Osteoblast (primary cell): Measurements from ENCODE around the gene PSME2. TPM values are rescaled to one million over a fixed set of nuclear protein-coding genes. Genes with fewer than 3 reads are reported as not detected.

Experiments
- DNase-seq: peaks from one replicate; pipeline ENCODE4 v3.0.0; 2011; ENCODE audit warnings: low spot score, mixed read lengths; ENCODE audit not compliant: insufficient read length; ENCODE audit errors: missing footprints
- H2AFZ ChIP-seq: 2 replicates; pipeline ENCODE4 v1.6.0; 2011; ENCODE audit warnings: mild to moderate bottlenecking, low read length
- H3K27ac ChIP-seq: 2 replicates; pipeline ENCODE4 v1.5.1; 2011; ENCODE audit warnings: mild to moderate bottlenecking, low read depth, low read length, moderate library complexity
- H3K27me3 ChIP-seq: 2 replicates; pipeline ENCODE4 v1.6.0; 2012; ENCODE audit warnings: mild to moderate bottlenecking, control low read depth, inconsistent platforms, low read length, moderate library complexity; ENCODE audit not compliant: insufficient read depth
- H3K36me3 ChIP-seq: 2 replicates; pipeline ENCODE4 v1.5.1; 2011; ENCODE audit warnings: mild to moderate bottlenecking, low read length, control low read depth, moderate library complexity; ENCODE audit not compliant: insufficient read depth
- H3K4me1 ChIP-seq: 2 replicates; pipeline ENCODE4 v1.5.1; 2011; ENCODE audit warnings: mild to moderate bottlenecking, low read length, control low read depth, moderate library complexity; ENCODE audit not compliant: insufficient read depth
- H3K4me2 ChIP-seq: 2 replicates; pipeline ENCODE4 v1.6.0; 2011; ENCODE audit warnings: mild to moderate bottlenecking, low read length; ENCODE audit not compliant: insufficient read depth
- H3K4me3 ChIP-seq: fragments of 200-600 bp; sonication (generic); 3 replicates; pipeline ENCODE4 v1.5.1; 2012; ENCODE audit warnings: mild to moderate bottlenecking, low read length, inconsistent platforms; ENCODE audit not compliant: insufficient read depth
- H3K79me2 ChIP-seq: 2 replicates; pipeline ENCODE4 v1.6.0; 2012; ENCODE audit warnings: mild to moderate bottlenecking, low read length, control low read depth, inconsistent platforms; ENCODE audit not compliant: insufficient read depth
- H3K9me3 ChIP-seq: 2 replicates; pipeline ENCODE4 v1.5.1; 2011; ENCODE audit warnings: low read depth, low read length, control low read depth
- H4K20me1 ChIP-seq: 2 replicates; pipeline ENCODE4 v1.6.0; 2012; ENCODE audit warnings: mild to moderate bottlenecking, low read length, control low read depth; ENCODE audit not compliant: insufficient read depth
- CTCF ChIP-seq: IDR thresholded peaks from 2 replicates; pipeline ENCODE4 v1.5.1; 2011; ENCODE audit warnings: mild to moderate bottlenecking, low read depth, low read length, moderate library complexity; ENCODE audit errors: extremely low read depth
- total RNA-seq: library from RNA; depleted of rRNA; stranded (reverse); fragments of >200 nt; gene quantifications from 2 replicates; pipeline ENCODE4 v1.2.3, GENCODE V29; 2012

PSME2 gene
- total RNA-seq, 1 donor, result 55.7 TPM

- peaks cover 10% of the 10 kb centered on the region for H3K79me2 ChIP-seq
- DNase-seq, result peak; percentile 73
- peaks cover 24% of the 10 kb centered on the region for H3K36me3 ChIP-seq
- no peaks in the 10 kb centered on the region for H3K27me3 ChIP-seq
- H3K4me1 ChIP-seq, result peaks cover 10% of the 10 kb centered on the region
- no peak for TF ChIP-seq CTCF
- no peak overlapping the region for H3K27ac ChIP-seq
- no peak overlapping the region for H2AFZ ChIP-seq
- H3K9me3 ChIP-seq, result no peaks in the 10 kb centered on the region
- H3K4me3 ChIP-seq, result no peak overlapping the region
- no peak overlapping the region for H3K4me2 ChIP-seq
- no peaks in the 10 kb centered on the region for H4K20me1 ChIP-seq
These were observed 47.2 kb downstream of the PSME2 start for GRCh38 chr14:24098927-24099813.

GRCh38 chr14:24098229-24098926, 48.0 kb downstream of the PSME2 start:
- Histone ChIP-seq H3K36me3 (peaks cover 17% of the 10 kb centered on the region), H3K27ac (no peak overlapping the region), H2AFZ (no peak overlapping the region), H3K9me3 (no peaks in the 10 kb centered on the region), H3K27me3 (no peaks in the 10 kb centered on the region), H3K4me1 (peaks cover 10% of the 10 kb centered on the region), H3K79me2 (peaks cover 10% of the 10 kb centered on the region), H4K20me1 (no peaks in the 10 kb centered on the region), H3K4me3 (no peak overlapping the region), H3K4me2 (no peak overlapping the region)
- DNase-seq, result peak; percentile 60
- TF ChIP-seq CTCF, result no peak

DNA sequence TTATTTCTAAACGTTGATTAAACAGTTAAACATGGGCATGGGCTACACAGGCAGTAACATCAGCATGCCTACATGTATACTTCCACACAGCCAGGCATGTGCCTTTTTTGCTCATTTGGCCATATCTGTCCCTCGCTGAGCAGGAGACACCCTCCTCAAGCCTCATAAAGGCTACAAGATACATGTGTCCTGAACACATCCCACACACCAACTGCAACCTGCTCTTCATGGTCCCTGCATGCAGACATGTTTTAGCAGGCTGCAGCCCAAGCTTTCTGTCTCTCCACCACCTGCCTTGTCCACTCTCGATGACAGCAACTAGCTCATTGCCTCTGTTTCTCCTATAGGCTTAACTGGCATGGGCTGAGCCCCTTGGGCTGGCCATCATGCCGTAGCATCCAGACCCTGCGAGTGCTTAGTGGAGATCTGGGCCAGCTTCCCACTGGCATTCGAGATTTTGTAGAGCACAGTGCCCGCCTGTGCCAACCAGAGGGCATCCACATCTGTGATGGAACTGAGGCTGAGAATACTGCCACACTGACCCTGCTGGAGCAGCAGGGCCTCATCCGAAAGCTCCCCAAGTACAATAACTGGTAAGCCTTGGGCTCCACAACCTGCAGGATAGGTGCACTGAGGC, 49.7 kb downstream of the PSME2 start:
- H2AFZ ChIP-seq, result no peak overlapping the region
- H3K27me3 ChIP-seq, result no peaks in the 10 kb centered on the region
- H3K4me1 ChIP-seq, result peaks cover 10% of the 10 kb centered on the region
- no peaks in the 10 kb centered on the region for H4K20me1 ChIP-seq
- no peak overlapping the region for H3K4me3 ChIP-seq
- peaks cover 15% of the 10 kb centered on the region for H3K36me3 ChIP-seq
- no peak overlapping the region for H3K4me2 ChIP-seq
- H3K27ac ChIP-seq, result no peak overlapping the region
- no peak for TF ChIP-seq CTCF
- DNase-seq, result peak; percentile 82
- H3K9me3 ChIP-seq, result no peaks in the 10 kb centered on the region
- peaks cover 10% of the 10 kb centered on the region for H3K79me2 ChIP-seq
